HEK293 (cell line): ENCODE results near the gene WDR36.

Source experiments
- CTCF ChIA-PET: fragments of 350-600 bp; formaldehyde crosslinking; extraction: SDS; loops from one replicate; lab custom pipeline; 2021; ENCODE audit warnings: antibody characterized with exemption; lab: Yijun Ruan, JAX
- POLR2A ChIA-PET: fragments of 300-600 bp; formaldehyde crosslinking; extraction: SDS; loops from one replicate; lab custom pipeline; 2020; ENCODE audit warnings: antibody characterized with exemption, inconsistent platforms; lab: Yijun Ruan, JAX
- H3K27ac ChIP-seq: fragments of 200-500 bp; sonication (Bioruptor generic); 2 replicates; pipeline ENCODE4 v1.5.1; 2014; ENCODE audit warnings: low read depth, low read length, control low read depth, inconsistent platforms; ENCODE audit errors: extremely low read depth
- H3K36me3 ChIP-seq, 2 experiments: fragments of 200-500 bp in 1 of 2; sonication (Bioruptor generic) in 1 of 2; 1 replicate in 1 of 2; 2 replicates in 1 of 2; pipeline ENCODE4 v1.5.1; 2014 to 2017; ENCODE audit warnings: inconsistent platforms in 2 of 2, low read length in 2 of 2; ENCODE audit not compliant: control insufficient read depth in 2 of 2, insufficient read depth in 1 of 2
- H3K4me1 ChIP-seq: fragments of 200-500 bp; sonication (Bioruptor generic); 2 replicates; pipeline ENCODE4 v1.5.1; 2014; ENCODE audit warnings: mild to moderate bottlenecking, low read length, inconsistent platforms; ENCODE audit not compliant: control insufficient read depth, insufficient read depth
- H3K4me3 ChIP-seq: 2 replicates; pipeline ENCODE4 v1.5.1; 2011; ENCODE audit warnings: low read depth, mild to moderate bottlenecking, control low read depth, low read length, moderate library complexity
- H3K9me3 ChIP-seq: fragments of 200-500 bp; sonication (Bioruptor generic); 2 replicates; pipeline ENCODE4 v1.5.1; 2014; ENCODE audit warnings: low read depth, low read length, inconsistent platforms; ENCODE audit not compliant: control insufficient read depth, insufficient read depth
- BCL11A ChIP-seq: fragments of 450-650 bp; formaldehyde crosslinking; IDR thresholded peaks from 2 replicates; pipeline ENCODE4 v1.5.1; 2016; ENCODE audit warnings: low read depth, missing biosample characterization, missing genetic modification characterization
- FEZF1 ChIP-seq: fragments of 450-650 bp; formaldehyde crosslinking; IDR thresholded peaks from 2 replicates; pipeline ENCODE4 v1.5.1; 2016; ENCODE audit warnings: missing biosample characterization, missing genetic modification characterization
- IKZF3 ChIP-seq: fragments of 450-650 bp; IDR thresholded peaks from 2 replicates; pipeline ENCODE4 v1.5.0; 2018; ENCODE audit warnings: missing biosample characterization, mild to moderate bottlenecking, missing genetic modification characterization, moderate library complexity
- SETDB1 ChIP-seq: IDR thresholded peaks from one replicate; pipeline ENCODE4 v1.6.1; 2017; ENCODE audit warnings: mild to moderate bottlenecking, low read length, moderate library complexity, mixed read lengths; ENCODE audit not compliant: insufficient read length
- SP2 ChIP-seq: fragments of 450-650 bp; formaldehyde crosslinking; IDR thresholded peaks from 2 replicates; pipeline ENCODE4 v1.5.1; 2016; ENCODE audit warnings: missing biosample characterization, missing genetic modification characterization
- ZBTB21 ChIP-seq: fragments of 450-650 bp; formaldehyde crosslinking; IDR thresholded peaks from 2 replicates; pipeline ENCODE4 v1.5.1; 2017; ENCODE audit warnings: missing biosample characterization, missing genetic modification characterization
- ZBTB8A ChIP-seq: fragments of 450-650 bp; formaldehyde crosslinking; IDR thresholded peaks from 2 replicates; pipeline ENCODE4 v1.5.1; 2016; ENCODE audit warnings: missing biosample characterization, missing genetic modification characterization
- ZNF10 ChIP-seq: fragments of 450-650 bp; formaldehyde crosslinking; IDR thresholded peaks from 2 replicates; pipeline ENCODE4 v1.5.1; 2017; ENCODE audit warnings: missing biosample characterization, missing genetic modification characterization
- ZNF426 ChIP-seq: fragments of 450-650 bp; formaldehyde crosslinking; IDR thresholded peaks from 2 replicates; pipeline ENCODE4 v1.5.1; 2017; ENCODE audit warnings: missing biosample characterization, missing genetic modification characterization, mild to moderate bottlenecking, inconsistent platforms, moderate library complexity
- ZNF501 ChIP-seq: fragments of 450-650 bp; formaldehyde crosslinking; IDR thresholded peaks from 2 replicates; pipeline ENCODE4 v1.5.1; 2016; ENCODE audit warnings: missing biosample characterization, missing genetic modification characterization
- ZNF549 ChIP-seq: fragments of 450-650 bp; IDR thresholded peaks from 2 replicates; pipeline ENCODE4 v1.5.1; 2018; ENCODE audit warnings: missing biosample characterization, missing genetic modification characterization, mild to moderate bottlenecking, inconsistent platforms, moderate library complexity
- ZNF654 ChIP-seq: fragments of 450-650 bp; formaldehyde crosslinking; IDR thresholded peaks from 2 replicates; pipeline ENCODE4 v1.5.1; 2016; ENCODE audit warnings: low read depth, missing biosample characterization, missing genetic modification characterization
- TF ChIP-seq, protein P1 (sequence below): fragments of 450-650 bp; formaldehyde crosslinking; IDR thresholded peaks from 2 replicates; pipeline ENCODE4 v1.5.1; 2016; ENCODE audit warnings: missing biosample characterization, missing genetic modification characterization, borderline replicate concordance
- TF ChIP-seq, protein P2 (sequence below): fragments of 450-650 bp; formaldehyde crosslinking; conservative IDR thresholded peaks from 2 replicates; pipeline ENCODE4 v1.5.1; 2016; ENCODE audit warnings: low read depth, missing biosample characterization, missing genetic modification characterization
- TF ChIP-seq, protein P3 (sequence below): fragments of 450-650 bp; formaldehyde crosslinking; IDR thresholded peaks from 2 replicates; pipeline ENCODE4 v1.5.1; 2016; ENCODE audit warnings: missing biosample characterization, missing genetic modification characterization
- TF ChIP-seq, protein P4 (sequence below): fragments of 450-650 bp; formaldehyde crosslinking; IDR thresholded peaks from 2 replicates; pipeline ENCODE4 v1.5.1; 2016; ENCODE audit warnings: missing biosample characterization, missing genetic modification characterization
- TF ChIP-seq, protein P5 (sequence below): fragments of 450-650 bp; IDR thresholded peaks from 2 replicates; pipeline ENCODE4 v1.5.1; 2018; ENCODE audit warnings: missing biosample characterization, mild to moderate bottlenecking, missing genetic modification characterization
- TF ChIP-seq, protein P6 (sequence below): fragments of 450-650 bp; formaldehyde crosslinking; IDR thresholded peaks from 2 replicates; pipeline ENCODE4 v1.5.1; 2016; ENCODE audit warnings: missing biosample characterization, missing genetic modification characterization

The WDR36 gene

DNA sequence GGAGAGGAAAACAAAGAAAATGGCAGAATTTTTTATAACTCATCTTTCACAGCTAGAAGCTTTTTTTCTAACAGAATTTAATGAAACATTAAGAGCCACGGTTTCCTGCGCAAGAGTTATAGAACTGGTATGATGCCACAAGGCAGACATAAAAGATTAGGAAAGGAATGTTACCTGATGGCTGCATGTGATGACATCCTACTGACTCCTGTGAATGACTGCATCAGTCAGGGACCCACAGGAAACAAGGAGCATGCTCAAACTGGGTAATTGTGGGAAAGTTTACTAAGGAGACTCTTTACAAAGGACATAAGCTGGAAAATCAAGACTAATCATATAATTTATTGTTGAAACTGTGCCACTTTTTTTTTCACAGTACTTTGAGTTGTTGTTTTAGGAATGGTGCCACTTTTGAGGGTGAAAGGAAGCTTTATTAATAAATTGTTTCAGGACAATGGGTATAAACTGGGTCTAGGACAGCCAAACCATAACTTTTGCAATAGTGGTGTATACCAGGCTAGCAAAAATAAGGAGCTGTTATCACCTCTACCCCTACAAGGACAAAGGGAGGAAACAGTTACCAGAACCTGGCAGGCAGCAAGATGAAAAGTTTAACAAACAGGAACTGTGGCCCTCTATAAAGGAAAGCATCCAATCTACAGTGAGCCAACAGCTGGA is 25.7 kb upstream of the WDR36 start:
- H3K4me1 ChIP-seq = no peaks in the 10 kb centered on the region; the same call in 1 of the 2 replicates
- CTCF ChIA-PET = no interaction called here
- no peaks in the 10 kb centered on the region for H3K36me3 ChIP-seq
- TF ChIP-seq SETDB1 (no peak), ZNF10 (tag by site-specific recombination) (no peak), FEZF1 (tag by site-specific recombination) (no peak), ZBTB8A (tag by site-specific recombination) (no peak), ZNF501 (tag by site-specific recombination) (no peak), ZNF426 (tag by site-specific recombination) (no peak), BCL11A (no peak), ZNF654 (tag by site-specific recombination) (no peak), ZNF549 (tag by site-specific recombination) (no peak), SP2 (tag by site-specific recombination) (no peak), IKZF3 (tag by site-specific recombination) (no peak), ZBTB21 (tag by site-specific recombination) (no peak)
- TF ChIP-seq, protein P1, sequence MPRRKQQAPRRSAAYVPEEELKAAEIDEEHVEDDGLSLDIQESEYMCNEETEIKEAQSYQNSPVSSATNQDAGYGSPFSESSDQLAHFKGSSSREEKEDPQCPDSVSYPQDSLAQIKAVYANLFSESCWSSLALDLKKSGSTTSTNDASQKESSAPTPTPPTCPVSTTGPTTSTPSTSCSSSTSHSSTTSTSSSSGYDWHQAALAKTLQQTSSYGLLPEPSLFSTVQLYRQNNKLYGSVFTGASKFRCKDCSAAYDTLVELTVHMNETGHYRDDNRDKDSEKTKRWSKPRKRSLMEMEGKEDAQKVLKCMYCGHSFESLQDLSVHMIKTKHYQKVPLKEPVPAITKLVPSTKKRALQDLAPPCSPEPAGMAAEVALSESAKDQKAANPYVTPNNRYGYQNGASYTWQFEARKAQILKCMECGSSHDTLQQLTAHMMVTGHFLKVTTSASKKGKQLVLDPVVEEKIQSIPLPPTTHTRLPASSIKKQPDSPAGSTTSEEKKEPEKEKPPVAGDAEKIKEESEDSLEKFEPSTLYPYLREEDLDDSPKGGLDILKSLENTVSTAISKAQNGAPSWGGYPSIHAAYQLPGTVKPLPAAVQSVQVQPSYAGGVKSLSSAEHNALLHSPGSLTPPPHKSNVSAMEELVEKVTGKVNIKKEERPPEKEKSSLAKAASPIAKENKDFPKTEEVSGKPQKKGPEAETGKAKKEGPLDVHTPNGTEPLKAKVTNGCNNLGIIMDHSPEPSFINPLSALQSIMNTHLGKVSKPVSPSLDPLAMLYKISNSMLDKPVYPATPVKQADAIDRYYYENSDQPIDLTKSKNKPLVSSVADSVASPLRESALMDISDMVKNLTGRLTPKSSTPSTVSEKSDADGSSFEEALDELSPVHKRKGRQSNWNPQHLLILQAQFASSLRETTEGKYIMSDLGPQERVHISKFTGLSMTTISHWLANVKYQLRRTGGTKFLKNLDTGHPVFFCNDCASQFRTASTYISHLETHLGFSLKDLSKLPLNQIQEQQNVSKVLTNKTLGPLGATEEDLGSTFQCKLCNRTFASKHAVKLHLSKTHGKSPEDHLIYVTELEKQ = no peak
- TF ChIP-seq, protein P2, sequence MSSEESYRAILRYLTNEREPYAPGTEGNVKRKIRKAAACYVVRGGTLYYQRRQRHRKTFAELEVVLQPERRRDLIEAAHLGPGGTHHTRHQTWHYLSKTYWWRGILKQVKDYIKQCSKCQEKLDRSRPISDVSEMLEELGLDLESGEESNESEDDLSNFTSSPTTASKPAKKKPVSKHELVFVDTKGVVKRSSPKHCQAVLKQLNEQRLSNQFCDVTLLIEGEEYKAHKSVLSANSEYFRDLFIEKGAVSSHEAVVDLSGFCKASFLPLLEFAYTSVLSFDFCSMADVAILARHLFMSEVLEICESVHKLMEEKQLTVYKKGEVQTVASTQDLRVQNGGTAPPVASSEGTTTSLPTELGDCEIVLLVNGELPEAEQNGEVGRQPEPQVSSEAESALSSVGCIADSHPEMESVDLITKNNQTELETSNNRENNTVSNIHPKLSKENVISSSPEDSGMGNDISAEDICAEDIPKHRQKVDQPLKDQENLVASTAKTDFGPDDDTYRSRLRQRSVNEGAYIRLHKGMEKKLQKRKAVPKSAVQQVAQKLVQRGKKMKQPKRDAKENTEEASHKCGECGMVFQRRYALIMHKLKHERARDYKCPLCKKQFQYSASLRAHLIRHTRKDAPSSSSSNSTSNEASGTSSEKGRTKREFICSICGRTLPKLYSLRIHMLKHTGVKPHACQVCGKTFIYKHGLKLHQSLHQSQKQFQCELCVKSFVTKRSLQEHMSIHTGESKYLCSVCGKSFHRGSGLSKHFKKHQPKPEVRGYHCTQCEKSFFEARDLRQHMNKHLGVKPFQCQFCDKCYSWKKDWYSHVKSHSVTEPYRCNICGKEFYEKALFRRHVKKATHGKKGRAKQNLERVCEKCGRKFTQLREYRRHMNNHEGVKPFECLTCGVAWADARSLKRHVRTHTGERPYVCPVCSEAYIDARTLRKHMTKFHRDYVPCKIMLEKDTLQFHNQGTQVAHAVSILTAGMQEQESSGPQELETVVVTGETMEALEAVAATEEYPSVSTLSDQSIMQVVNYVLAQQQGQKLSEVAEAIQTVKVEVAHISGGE = no peak
- TF ChIP-seq, protein P3, sequence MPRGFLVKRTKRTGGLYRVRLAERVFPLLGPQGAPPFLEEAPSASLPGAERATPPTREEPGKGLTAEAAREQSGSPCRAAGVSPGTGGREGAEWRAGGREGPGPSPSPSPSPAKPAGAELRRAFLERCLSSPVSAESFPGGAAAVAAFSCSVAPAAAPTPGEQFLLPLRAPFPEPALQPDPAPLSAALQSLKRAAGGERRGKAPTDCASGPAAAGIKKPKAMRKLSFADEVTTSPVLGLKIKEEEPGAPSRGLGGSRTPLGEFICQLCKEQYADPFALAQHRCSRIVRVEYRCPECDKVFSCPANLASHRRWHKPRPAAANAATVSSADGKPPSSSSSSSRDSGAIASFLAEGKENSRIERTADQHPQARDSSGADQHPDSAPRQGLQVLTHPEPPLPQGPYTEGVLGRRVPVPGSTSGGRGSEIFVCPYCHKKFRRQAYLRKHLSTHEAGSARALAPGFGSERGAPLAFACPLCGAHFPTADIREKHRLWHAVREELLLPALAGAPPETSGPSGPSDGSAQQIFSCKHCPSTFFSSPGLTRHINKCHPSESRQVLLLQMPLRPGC (tag by site-specific recombination) = no peak
- TF ChIP-seq, protein P4, sequence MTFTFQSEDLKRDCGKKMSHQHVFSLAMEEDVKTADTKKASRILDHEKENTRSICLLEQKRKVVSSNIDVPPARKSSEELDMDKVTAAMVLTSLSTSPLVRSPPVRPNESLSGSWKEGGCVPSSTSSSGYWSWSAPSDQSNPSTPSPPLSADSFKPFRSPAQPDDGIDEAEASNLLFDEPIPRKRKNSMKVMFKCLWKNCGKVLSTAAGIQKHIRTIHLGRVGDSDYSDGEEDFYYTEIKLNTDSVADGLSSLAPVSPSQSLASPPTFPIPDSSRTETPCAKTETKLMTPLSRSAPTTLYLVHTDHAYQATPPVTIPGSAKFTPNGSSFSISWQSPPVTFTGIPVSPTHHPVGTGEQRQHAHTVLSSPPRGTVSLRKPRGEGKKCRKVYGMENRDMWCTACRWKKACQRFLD (tag by site-specific recombination) = no peak
- TF ChIP-seq, protein P5, sequence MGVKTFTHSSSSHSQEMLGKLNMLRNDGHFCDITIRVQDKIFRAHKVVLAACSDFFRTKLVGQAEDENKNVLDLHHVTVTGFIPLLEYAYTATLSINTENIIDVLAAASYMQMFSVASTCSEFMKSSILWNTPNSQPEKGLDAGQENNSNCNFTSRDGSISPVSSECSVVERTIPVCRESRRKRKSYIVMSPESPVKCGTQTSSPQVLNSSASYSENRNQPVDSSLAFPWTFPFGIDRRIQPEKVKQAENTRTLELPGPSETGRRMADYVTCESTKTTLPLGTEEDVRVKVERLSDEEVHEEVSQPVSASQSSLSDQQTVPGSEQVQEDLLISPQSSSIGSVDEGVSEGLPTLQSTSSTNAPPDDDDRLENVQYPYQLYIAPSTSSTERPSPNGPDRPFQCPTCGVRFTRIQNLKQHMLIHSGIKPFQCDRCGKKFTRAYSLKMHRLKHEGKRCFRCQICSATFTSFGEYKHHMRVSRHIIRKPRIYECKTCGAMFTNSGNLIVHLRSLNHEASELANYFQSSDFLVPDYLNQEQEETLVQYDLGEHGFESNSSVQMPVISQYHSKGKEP (tag by site-specific recombination) = no peak
- TF ChIP-seq, protein P6, sequence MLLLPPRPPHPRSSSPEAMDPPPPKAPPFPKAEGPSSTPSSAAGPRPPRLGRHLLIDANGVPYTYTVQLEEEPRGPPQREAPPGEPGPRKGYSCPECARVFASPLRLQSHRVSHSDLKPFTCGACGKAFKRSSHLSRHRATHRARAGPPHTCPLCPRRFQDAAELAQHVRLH = no peak
- no peak overlapping the region for H3K27ac ChIP-seq
- H3K9me3 ChIP-seq = no peaks in the 10 kb centered on the region
- H3K4me3 ChIP-seq = no peak overlapping the region
- POLR2A ChIA-PET = no interaction called here
